Heart left ventricle (tissue), 13 donors: ENCODE measurements around the gene CACNA1E.

Experiments
- CTCF ChIP-seq, 12 donors: fragments of 200-600 bp; sonication (generic) in 4 of 12; IDR thresholded peaks; one replicate each; pipeline versions ENCODE4 v1.5.0 to v1.8.0; 2018 to 2022; ENCODE audit warnings: antibody characterized with exemption in 12 of 12, mild to moderate bottlenecking in 5 of 12
- POLR2A ChIP-seq, 2 donors: fragments of 450-650 bp; IDR thresholded peaks; one replicate each; pipeline ENCODE4 v1.6.1; 2017; ENCODE audit warnings: antibody characterized with exemption in 2 of 2, mild to moderate bottlenecking in 2 of 2, moderate library complexity in 2 of 2
- donor health status: ischemic (EF 13 %, LVEDD 7.1; RV severe dilation, severe dysfunction).
- donor health status: DM: no; HTN: yes; CAD: no.
- donor health status: DM: no; HTN: no; CAD: no.
- donor health status: ischemic (EF 25% LVEDD 6.9; RV normal size, moderate dysfunction).
- donor health status: ischemic (EF 25% LVEDD 5.7; RV mildly dilated, moderate dysfunction).
- donor health status: ischemic (EF 35%, LVEDD 5.7; RV mildly dilated, moderate dysfunction).
- donor health status: nonischemic (EF 11% LVEDD 7.7; RV severe dilation, severe dysfunction).
- donor health status: DM: yes; HTN: yes; CAD: no.
- donor health status: PGD.
- donor health status: ischemic (EF 29% LVEDD 5.4; RV normal size, mild dysfunction).
- donor health status: nonischemic (EF 23%, LVEDD 6.1; RV moderate dilation, normal function).

GRCh38 chr1:181646710-181647109, 163.4 kb downstream of the CACNA1E start:
- no peak for TF ChIP-seq CTCF (IDR thresholded peaks at IDR 0.05)
- no peak for TF ChIP-seq POLR2A (IDR thresholded peaks at IDR 0.05)
